Loucy (cell line): ENCODE measurements around the gene PPM1L.

ENCODE experiments used
- H2AFZ ChIP-seq: fragments of 200-600 bp; sonication (generic); 2 replicates; pipeline ENCODE4 v1.6.0; 2016; ENCODE audit warnings: antibody characterized with exemption, mild to moderate bottlenecking, low read length, moderate library complexity
- H3F3A ChIP-seq: fragments of 200-600 bp; 2 replicates; pipeline ENCODE4 v1.6.0; 2016; ENCODE audit warnings: antibody characterized with exemption, low read depth, mild to moderate bottlenecking
- H3K27me3 ChIP-seq: fragments of 200-600 bp; sonication (generic); 2 replicates; pipeline ENCODE4 v1.6.1; 2014; ENCODE audit warnings: low read length, mild to moderate bottlenecking; ENCODE audit not compliant: insufficient read depth, poor library complexity, severe bottlenecking
- H3K36me3 ChIP-seq: fragments of 200-600 bp; sonication (generic); 2 replicates; pipeline ENCODE4 v1.6.1; 2016; ENCODE audit warnings: low read length; ENCODE audit not compliant: insufficient read depth
- H3K4me1 ChIP-seq: fragments of 200-600 bp; sonication (generic); 2 replicates; pipeline ENCODE4 v1.5.1; 2014; ENCODE audit warnings: low read length, mild to moderate bottlenecking; ENCODE audit not compliant: insufficient read depth, poor library complexity, severe bottlenecking
- H3K4me2 ChIP-seq: fragments of 200-600 bp; sonication (generic); 2 replicates; pipeline ENCODE4 v1.6.0; 2014; ENCODE audit warnings: antibody characterized with exemption, low read length, low read depth, mild to moderate bottlenecking; ENCODE audit not compliant: poor library complexity, severe bottlenecking
- H3K4me3 ChIP-seq: fragments of 200-600 bp; sonication (generic); 2 replicates; pipeline ENCODE4 v1.5.1; 2014; ENCODE audit warnings: low read length, mild to moderate bottlenecking, mixed read lengths; ENCODE audit not compliant: poor library complexity, severe bottlenecking
- H3K79me2 ChIP-seq: fragments of 200-600 bp; sonication (generic); 2 replicates; pipeline ENCODE4 v1.6.1; 2014; ENCODE audit warnings: low read length; ENCODE audit not compliant: insufficient read depth
- H3K9ac ChIP-seq: fragments of 200-600 bp; sonication (generic); 2 replicates; pipeline ENCODE4 v1.6.0; 2014; ENCODE audit warnings: mild to moderate bottlenecking, low read depth, low read length, moderate library complexity; ENCODE audit not compliant: poor library complexity, severe bottlenecking
- H3K9me2 ChIP-seq: fragments of 200-600 bp; sonication (generic); replicated peaks from 2 replicates; pipeline ENCODE4 v1.6.1; 2016; ENCODE audit warnings: low read depth, low read length, mixed read lengths
- H3K9me3 ChIP-seq: fragments of 200-600 bp; sonication (generic); 2 replicates; pipeline ENCODE4 v1.6.1; 2014; ENCODE audit warnings: mild to moderate bottlenecking, antibody characterized with exemption, low read length, low read depth; ENCODE audit not compliant: insufficient read depth
- H4K20me1 ChIP-seq: fragments of 200-600 bp; sonication (generic); 2 replicates; pipeline ENCODE4 v1.6.0; 2014; ENCODE audit warnings: antibody characterized with exemption, low read length, mild to moderate bottlenecking; ENCODE audit not compliant: insufficient read depth, poor library complexity, severe bottlenecking
- EZH2phosphoT487 ChIP-seq: fragments of 200-600 bp; IDR thresholded peaks from 2 replicates; pipeline ENCODE4 v1.6.1; 2018; ENCODE audit warnings: antibody characterized with exemption, mild to moderate bottlenecking, moderate library complexity, borderline replicate concordance
- TF ChIP-seq, protein P1 (sequence below): fragments of 200-600 bp; sonication (generic); conservative IDR thresholded peaks from 2 replicates; pipeline ENCODE4 v1.5.1; 2014; ENCODE audit warnings: mild to moderate bottlenecking, antibody characterized with exemption, low read length

PPM1L gene

DNA sequence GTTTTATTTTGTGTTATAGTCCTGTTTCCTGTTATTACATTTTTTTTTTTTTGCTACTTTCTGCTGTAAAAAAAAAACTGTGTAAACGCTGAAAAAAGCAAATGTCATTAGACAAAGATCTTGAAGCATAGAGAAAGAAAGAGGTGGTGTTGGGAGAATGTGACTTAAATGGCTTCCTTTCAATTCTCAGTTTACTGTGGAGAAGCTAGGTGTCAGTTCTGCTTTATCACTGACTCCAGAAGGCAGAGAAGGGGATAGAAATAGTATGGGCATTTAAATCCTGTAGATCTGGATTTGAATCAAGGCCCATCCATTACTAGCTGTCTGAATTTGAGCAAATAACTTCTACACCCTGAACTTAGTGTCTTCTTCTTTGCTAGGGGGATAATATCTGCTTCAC, 23.0 kb downstream of the PPM1L start:
- Histone ChIP-seq H3K27me3 (no peaks in the 10 kb centered on the region), H3K4me1 (peaks cover 28% of the 10 kb centered on the region), H4K20me1 (no peaks in the 10 kb centered on the region), H2AFZ (no peak overlapping the region), H3K9me3 (no peaks in the 10 kb centered on the region), H3K9me2 (no peaks in the 10 kb centered on the region), H3F3A (no peaks in the 10 kb centered on the region), H3K9ac (no peak overlapping the region), H3K79me2 (no peaks in the 10 kb centered on the region), H3K4me3 (no peak overlapping the region), H3K4me2 (no peak overlapping the region), H3K36me3 (no peaks in the 10 kb centered on the region)
- TF ChIP-seq, protein P1, sequence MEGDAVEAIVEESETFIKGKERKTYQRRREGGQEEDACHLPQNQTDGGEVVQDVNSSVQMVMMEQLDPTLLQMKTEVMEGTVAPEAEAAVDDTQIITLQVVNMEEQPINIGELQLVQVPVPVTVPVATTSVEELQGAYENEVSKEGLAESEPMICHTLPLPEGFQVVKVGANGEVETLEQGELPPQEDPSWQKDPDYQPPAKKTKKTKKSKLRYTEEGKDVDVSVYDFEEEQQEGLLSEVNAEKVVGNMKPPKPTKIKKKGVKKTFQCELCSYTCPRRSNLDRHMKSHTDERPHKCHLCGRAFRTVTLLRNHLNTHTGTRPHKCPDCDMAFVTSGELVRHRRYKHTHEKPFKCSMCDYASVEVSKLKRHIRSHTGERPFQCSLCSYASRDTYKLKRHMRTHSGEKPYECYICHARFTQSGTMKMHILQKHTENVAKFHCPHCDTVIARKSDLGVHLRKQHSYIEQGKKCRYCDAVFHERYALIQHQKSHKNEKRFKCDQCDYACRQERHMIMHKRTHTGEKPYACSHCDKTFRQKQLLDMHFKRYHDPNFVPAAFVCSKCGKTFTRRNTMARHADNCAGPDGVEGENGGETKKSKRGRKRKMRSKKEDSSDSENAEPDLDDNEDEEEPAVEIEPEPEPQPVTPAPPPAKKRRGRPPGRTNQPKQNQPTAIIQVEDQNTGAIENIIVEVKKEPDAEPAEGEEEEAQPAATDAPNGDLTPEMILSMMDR, result no peak

DNA sequence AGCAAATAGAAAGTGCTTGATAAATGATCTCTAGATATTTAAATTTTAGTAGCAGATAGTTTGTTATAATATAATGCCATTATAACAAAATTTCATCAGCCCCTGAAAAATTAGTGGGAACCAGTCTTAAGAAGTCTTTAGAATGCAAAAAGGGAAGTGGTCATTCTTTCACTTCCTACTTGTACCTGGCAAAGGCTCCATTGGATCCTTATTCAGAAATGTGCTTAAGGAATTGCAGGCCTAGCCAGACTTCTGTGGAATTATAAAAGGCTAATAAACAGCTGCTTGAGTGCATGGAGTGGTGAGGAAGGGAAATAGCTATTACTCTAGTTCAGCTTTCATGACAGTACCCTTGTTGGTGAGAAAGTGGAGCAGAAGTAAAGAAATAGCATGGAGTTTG, 24.2 kb downstream of the PPM1L start:
- TF ChIP-seq EZH2phosphoT487, result no peak
- TF ChIP-seq, protein P1, result no peak
- H4K20me1 ChIP-seq, result no peaks in the 10 kb centered on the region
- H3K27me3 ChIP-seq, result no peaks in the 10 kb centered on the region
- H3K9me2 ChIP-seq, result no peaks in the 10 kb centered on the region
- no peaks in the 10 kb centered on the region for H3K79me2 ChIP-seq
- H2AFZ ChIP-seq, result peak overlapping the region; percentile 75; the same call in 1 of the 2 replicates
- no peak overlapping the region for H3K4me3 ChIP-seq
- no peak overlapping the region for H3K4me2 ChIP-seq
- no peaks in the 10 kb centered on the region for H3F3A ChIP-seq
- H3K9me3 ChIP-seq, result no peaks in the 10 kb centered on the region
- no peaks in the 10 kb centered on the region for H3K36me3 ChIP-seq
- H3K9ac ChIP-seq, result no peak overlapping the region
- peaks cover 36% of the 10 kb centered on the region for H3K4me1 ChIP-seq

DNA sequence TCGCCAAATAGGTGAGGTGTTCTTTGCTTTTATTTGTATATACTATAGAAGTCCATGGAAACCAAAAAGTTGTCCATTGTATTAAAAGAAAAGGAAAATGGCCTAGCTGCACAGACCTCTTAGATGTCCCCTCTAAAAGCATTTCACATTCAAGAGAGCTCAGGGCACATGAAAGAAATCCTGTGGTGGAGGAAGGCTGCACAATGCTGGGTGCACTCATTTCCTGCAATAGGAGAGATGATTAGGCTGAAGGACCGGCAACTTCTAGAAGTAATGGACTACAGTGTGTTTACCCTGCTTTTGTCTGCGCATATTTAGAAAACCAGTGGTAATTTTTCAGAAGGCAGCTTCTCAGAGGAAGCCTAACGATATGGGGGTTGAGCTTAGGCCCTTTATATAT, 25.4 kb downstream of the PPM1L start:
- H4K20me1 ChIP-seq, result no peaks in the 10 kb centered on the region
- no peaks in the 10 kb centered on the region for H3K9me2 ChIP-seq
- H3F3A ChIP-seq, result no peaks in the 10 kb centered on the region
- H3K4me1 ChIP-seq, result peaks cover 36% of the 10 kb centered on the region
- TF ChIP-seq, protein P1, result no peak
- no peak for TF ChIP-seq EZH2phosphoT487
- H2AFZ ChIP-seq, result peak overlapping the region; percentile 62
- no peak overlapping the region for H3K4me3 ChIP-seq
- no peaks in the 10 kb centered on the region for H3K27me3 ChIP-seq
- H3K9me3 ChIP-seq, result no peaks in the 10 kb centered on the region
- H3K79me2 ChIP-seq, result no peaks in the 10 kb centered on the region
- H3K9ac ChIP-seq, result no peak overlapping the region
- peak overlapping the region; percentile 31 for H3K4me2 ChIP-seq
- H3K36me3 ChIP-seq, result no peaks in the 10 kb centered on the region
